Bronchial epithelial cell (primary cell): ENCODE results near the gene ZNF423. TPM values are rescaled to one million over a fixed set of nuclear protein-coding genes. Genes with fewer than 3 reads are reported as not detected.

Source experiments
- DNase-seq: peaks from one replicate; pipeline ENCODE4 v3.0.0-alpha.2; 2010; ENCODE audit warnings: low read depth
- FAIRE-seq: peaks from 2 replicates; lab custom pipeline; 2011; peaks lifted over from hg19 to GRCh38; lab: Jason Lieb, UNC
- H3K27me3 ChIP-seq: 2 replicates; pipeline ENCODE4 v1.5.1; 2011; ENCODE audit warnings: low read length; ENCODE audit not compliant: control insufficient read depth, insufficient read depth
- H3K36me3 ChIP-seq: 2 replicates; pipeline ENCODE4 v1.5.1; 2011; ENCODE audit warnings: low read length; ENCODE audit not compliant: control insufficient read depth, insufficient read depth
- H3K4me3 ChIP-seq: 2 replicates; pipeline ENCODE4 v1.5.1; 2011; ENCODE audit warnings: mild to moderate bottlenecking, low read depth, low read length, control low read depth
- total RNA-seq: library from RNA; depleted of rRNA; stranded (reverse); fragments of >200 nt; gene quantifications from 2 replicates; pipeline ENCODE4 v1.2.1, GENCODE V29; 2014
- TF ChIP-seq, protein P1 (sequence below): IDR thresholded peaks from 2 replicates; pipeline ENCODE4 v1.5.1; 2011; ENCODE audit warnings: mild to moderate bottlenecking, moderate library complexity, low read length, control low read depth, inconsistent platforms; ENCODE audit not compliant: insufficient read depth, severe bottlenecking

ZNF423 gene
- total RNA-seq, 1 donor from 2014 or later = under 0.01 TPM

GRCh38 chr16:49559242-49559641 is 296.7 kb downstream of the ZNF423 start:
- TF ChIP-seq, protein P1, sequence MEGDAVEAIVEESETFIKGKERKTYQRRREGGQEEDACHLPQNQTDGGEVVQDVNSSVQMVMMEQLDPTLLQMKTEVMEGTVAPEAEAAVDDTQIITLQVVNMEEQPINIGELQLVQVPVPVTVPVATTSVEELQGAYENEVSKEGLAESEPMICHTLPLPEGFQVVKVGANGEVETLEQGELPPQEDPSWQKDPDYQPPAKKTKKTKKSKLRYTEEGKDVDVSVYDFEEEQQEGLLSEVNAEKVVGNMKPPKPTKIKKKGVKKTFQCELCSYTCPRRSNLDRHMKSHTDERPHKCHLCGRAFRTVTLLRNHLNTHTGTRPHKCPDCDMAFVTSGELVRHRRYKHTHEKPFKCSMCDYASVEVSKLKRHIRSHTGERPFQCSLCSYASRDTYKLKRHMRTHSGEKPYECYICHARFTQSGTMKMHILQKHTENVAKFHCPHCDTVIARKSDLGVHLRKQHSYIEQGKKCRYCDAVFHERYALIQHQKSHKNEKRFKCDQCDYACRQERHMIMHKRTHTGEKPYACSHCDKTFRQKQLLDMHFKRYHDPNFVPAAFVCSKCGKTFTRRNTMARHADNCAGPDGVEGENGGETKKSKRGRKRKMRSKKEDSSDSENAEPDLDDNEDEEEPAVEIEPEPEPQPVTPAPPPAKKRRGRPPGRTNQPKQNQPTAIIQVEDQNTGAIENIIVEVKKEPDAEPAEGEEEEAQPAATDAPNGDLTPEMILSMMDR = no peak
- no peak overlapping the region for H3K4me3 ChIP-seq
- DNase-seq (no peak), FAIRE-seq (no peak)
- H3K27me3 ChIP-seq = no peaks in the 10 kb centered on the region
- no peaks in the 10 kb centered on the region for H3K36me3 ChIP-seq

DNA sequence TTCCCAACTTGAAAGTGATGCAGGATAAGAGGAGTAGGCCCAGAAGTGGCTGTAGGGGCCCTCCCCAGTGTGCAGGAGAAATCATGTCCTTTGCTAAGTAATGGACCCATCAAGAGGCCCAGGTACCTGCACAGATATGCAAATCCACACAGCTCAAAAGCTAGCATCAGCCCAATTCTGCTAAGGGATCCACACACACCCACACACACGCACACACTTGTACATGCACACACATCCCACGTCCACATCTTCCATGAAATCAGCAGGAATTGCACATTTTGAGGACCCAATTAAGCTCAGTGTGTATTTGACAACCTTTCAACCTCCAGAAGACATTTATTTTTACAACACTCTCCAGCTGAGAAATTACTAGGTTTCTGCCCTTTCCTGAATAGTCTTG is 297.5 kb downstream of the ZNF423 start:
- TF ChIP-seq, protein P1 = no peak
- H3K36me3 ChIP-seq = no peaks in the 10 kb centered on the region
- no peak overlapping the region for H3K4me3 ChIP-seq
- H3K27me3 ChIP-seq = no peaks in the 10 kb centered on the region
- DNase-seq = no peak
- FAIRE-seq = no peak

DNA sequence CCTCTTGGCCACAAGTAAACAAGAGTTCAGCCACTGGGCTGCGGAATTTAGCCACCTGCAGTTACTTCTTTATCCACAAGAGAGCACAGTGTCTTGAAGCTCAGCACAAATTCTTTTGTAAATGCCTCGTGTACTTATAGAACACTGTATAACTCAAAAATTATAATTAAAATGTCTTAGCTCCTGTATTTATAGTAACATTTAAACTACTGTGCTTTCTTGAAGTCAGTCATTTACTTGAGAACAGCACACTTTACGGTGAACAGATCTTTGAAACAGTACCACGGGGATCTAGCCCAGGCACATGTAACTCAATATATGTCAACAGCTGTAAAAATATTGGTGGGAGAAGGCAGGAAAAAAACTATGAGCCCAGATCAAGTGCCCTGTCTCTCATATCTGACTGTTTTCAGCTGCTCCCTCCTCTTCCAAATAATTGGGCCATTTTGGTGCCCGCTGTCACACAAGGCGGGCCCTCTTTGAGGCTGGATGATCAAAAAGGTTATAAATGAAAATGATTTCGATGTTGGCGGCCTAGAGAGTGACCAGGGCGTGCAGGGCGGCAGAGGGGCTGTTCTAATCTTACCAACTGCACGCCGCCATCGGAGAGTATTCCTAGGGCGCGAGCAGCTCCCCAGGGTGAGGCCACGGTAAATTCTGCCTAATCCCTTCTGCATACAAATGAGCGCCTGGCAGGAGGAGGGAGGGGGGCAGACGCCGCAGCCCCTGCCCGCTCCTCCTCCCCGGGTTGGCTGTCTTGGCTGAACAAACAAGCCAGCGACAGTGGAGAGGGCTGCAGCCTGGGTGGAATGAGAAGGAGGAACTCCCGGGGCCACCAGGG is 299.1 kb downstream of the ZNF423 start:
- H3K4me3 ChIP-seq = no peak overlapping the region
- no peak for FAIRE-seq
- no peaks in the 10 kb centered on the region for H3K27me3 ChIP-seq
- peak; percentile 4 for DNase-seq
- TF ChIP-seq, protein P1 = peak; percentile 15
- H3K36me3 ChIP-seq = no peaks in the 10 kb centered on the region

DNA sequence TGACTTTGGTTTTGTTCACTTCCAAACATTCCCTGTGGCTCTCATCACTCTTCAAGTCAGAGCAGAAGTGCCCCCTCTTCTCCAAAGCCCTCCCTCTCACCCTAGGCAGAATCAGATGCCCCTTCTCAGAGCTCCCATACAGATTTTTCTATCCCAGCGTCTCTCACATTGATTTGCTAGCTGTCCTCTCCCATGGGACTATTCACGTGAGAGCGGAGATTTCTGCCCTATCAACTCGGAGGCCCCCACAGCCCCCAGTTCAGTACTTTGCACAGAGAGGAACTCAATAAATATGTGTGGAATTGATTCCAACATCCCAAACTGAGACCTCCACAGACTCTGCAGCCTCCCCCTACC is 299.7 kb downstream of the ZNF423 start:
- no peaks in the 10 kb centered on the region for H3K36me3 ChIP-seq
- TF ChIP-seq, protein P1 = no peak
- H3K27me3 ChIP-seq = no peaks in the 10 kb centered on the region
- DNase-seq = no peak
- H3K4me3 ChIP-seq = no peak overlapping the region
- no peak for FAIRE-seq

- DNase-seq = no peak
- no peaks in the 10 kb centered on the region for H3K27me3 ChIP-seq
- no peak for FAIRE-seq
- TF ChIP-seq, protein P1 = no peak
- no peaks in the 10 kb centered on the region for H3K36me3 ChIP-seq
- H3K4me3 ChIP-seq = no peak overlapping the region
Measured at GRCh38 chr16:49554681-49555080, 301.2 kb downstream of the ZNF423 start.
